ENCODE measurements around the gene PLPPR2. TPM values are rescaled to one million over a fixed set of nuclear protein-coding genes. Genes with fewer than 3 reads are reported as not detected.
A peak's percentile ranks its signal among the peaks of the same experiment; 100 is the strongest.
"Not testable (repeated sequence)": the region's sequence is repeated elsewhere in the genome, so short reads cannot be mapped to it uniquely, and the experiment has no call there.

PLPPR2 gene
- total RNA-seq, 1 donor from 2014 or later: 61.4 TPM

- Histone ChIP-seq H3K27me3 (no peaks in the 10 kb centered on the region), H3K4me3 (no peak overlapping the region), H3K27ac (no peak overlapping the region), H3K36me3 (peaks cover 66 to 96% of the 10 kb centered on the region in 2 donors), H3K9me3 (no peaks in the 10 kb centered on the region), H3K4me1 (no peaks in the 10 kb centered on the region)
- intact Hi-C loops (cut with DNase I): no loop called here
- no peak for DNase-seq (ENCODE audit: low spot score in 2 of 2)
- TF ChIP-seq CTCF (IDR thresholded peaks at IDR 0.05): no peak
These were observed 23.7 kb upstream of the PLPPR2 start for GRCh38 chr19:11331502-11331901.

- Histone ChIP-seq H3K27ac (no peak overlapping the region), H3K27me3 (no peaks in the 10 kb centered on the region), H3K4me3 (no peak overlapping the region), H3K9me3 (no peaks in the 10 kb centered on the region), H3K36me3 (peaks cover 57 to 85% of the 10 kb centered on the region in 2 donors), H3K4me1 (no peaks in the 10 kb centered on the region)
- no peak for TF ChIP-seq CTCF (IDR thresholded peaks at IDR 0.05)
- DNase-seq (ENCODE audit: low spot score in 2 of 2): no peak
- intact Hi-C loops (cut with DNase I): no loop called here
These were observed 22.4 kb upstream of the PLPPR2 start for GRCh38 chr19:11332822-11333221.

- H3K4me1 ChIP-seq; DNase-seq (ENCODE audit: low spot score in 2 of 2); intact Hi-C loops (cut with DNase I); H3K27ac ChIP-seq; H3K4me3 ChIP-seq; H3K27me3 ChIP-seq; H3K9me3 ChIP-seq: not testable (repeated sequence)
- H3K36me3 ChIP-seq: peaks cover 48 to 75% of the 10 kb centered on the region in 2 donors
These were observed 21.4 kb upstream of the PLPPR2 start for GRCh38 chr19:11333838-11334237.

GRCh38 chr19:11335449-11336146 lies 19.6 kb upstream of the PLPPR2 start:
- DNase-seq (ENCODE audit: low spot score in 2 of 2): no peak
- H3K27ac ChIP-seq: no peak overlapping the region
- H3K27me3 ChIP-seq: no peaks in the 10 kb centered on the region
- H3K36me3 ChIP-seq: peaks cover 43 to 57% of the 10 kb centered on the region in 2 donors
- H3K9me3 ChIP-seq: no peaks in the 10 kb centered on the region
- intact Hi-C loops (cut with DNase I): no loop called here
- H3K4me1 ChIP-seq: peaks cover 6 to 9% of the 10 kb centered on the region in 2 donors
- TF ChIP-seq CTCF (IDR thresholded peaks at IDR 0.05): no peak
- H3K4me3 ChIP-seq: no peak overlapping the region

GRCh38 chr19:11337080-11337479 lies 18.2 kb upstream of the PLPPR2 start:
- no peaks in the 10 kb centered on the region for H3K9me3 ChIP-seq
- no peaks in the 10 kb centered on the region for H3K27me3 ChIP-seq
- peaks cover 6 to 9% of the 10 kb centered on the region in 2 donors for H3K4me1 ChIP-seq
- intact Hi-C loops (cut with DNase I): no loop called here
- no peak for DNase-seq (ENCODE audit: low spot score in 2 of 2)
- no peak overlapping the region for H3K4me3 ChIP-seq
- H3K27ac ChIP-seq: no peak overlapping the region
- H3K36me3 ChIP-seq: peaks cover 43 to 48% of the 10 kb centered on the region in 2 donors
- TF ChIP-seq CTCF (IDR thresholded peaks at IDR 0.05): no peak

GRCh38 chr19:11338121-11338520 lies 17.1 kb upstream of the PLPPR2 start:
- peaks cover 6 to 9% of the 10 kb centered on the region in 2 donors for H3K4me1 ChIP-seq
- no peak for TF ChIP-seq CTCF (IDR thresholded peaks at IDR 0.05)
- H3K9me3 ChIP-seq: no peaks in the 10 kb centered on the region
- intact Hi-C loops (cut with DNase I): no loop called here
- DNase-seq (ENCODE audit: low spot score in 2 of 2): no peak
- H3K27ac ChIP-seq: peak overlapping the region; percentile 70 to 82
- no peaks in the 10 kb centered on the region for H3K27me3 ChIP-seq
- H3K4me3 ChIP-seq: peak overlapping the region in 1 of 2 donors; percentile 90
- H3K36me3 ChIP-seq: peaks cover 37 to 38% of the 10 kb centered on the region in 2 donors

Measured in ascending aorta (tissue), 2 donors.